K562 (cell line): ENCODE data around the gene HOGA1. TPM values are rescaled to one million over a fixed set of nuclear protein-coding genes. Genes with fewer than 3 reads are reported as not detected.
A peak's percentile ranks its signal among the peaks of the same experiment; 100 is the strongest.

Experiments
- ATAC-seq: fragments of 200-7000 bp; cut with Tn5 transposase; 3 replicates; pipeline ENCODE4 v1.9.1; 2020; ENCODE audit warnings: moderate library complexity
- BruUV-seq: library from RNA; stranded (reverse); fragments of 400-500 nt; replicated peaks from 2 replicates; lab custom pipeline; 2021; lab: Mats Ljungman, UMichigan
- CTCF ChIA-PET: fragments of 300-600 bp; formaldehyde crosslinking; extraction: SDS; loops from one replicate; lab custom pipeline; 2021; ENCODE audit warnings: low intra/inter-chr PET ratio; lab: Yijun Ruan, JAX
- POLR2A ChIA-PET: fragments of 300-600, 350-650 bp; sonication (Branson Sonifier 250); formaldehyde crosslinking; extraction: SDS; loops from one replicate; lab custom pipeline; 2021; ENCODE audit warnings: antibody characterized with exemption, inconsistent platforms; lab: Yijun Ruan, JAX
- DNase-seq, 4 experiments: peaks; one replicate each; pipeline versions ENCODE4 v3.0.0 to v3.0.0-alpha.2; 2011 to 2018; ENCODE audit warnings: low spot score in 3 of 4, mixed read lengths in 3 of 4; ENCODE audit errors: extremely low read depth in 1 of 4
- FAIRE-seq: peaks from 2 replicates; lab custom pipeline; 2011; peaks lifted over from hg19 to GRCh38; lab: Jason Lieb, UNC
- H2AFZ ChIP-seq: 2 replicates; pipeline ENCODE4 v1.6.0; 2011; ENCODE audit warnings: low read depth, low read length, control low read depth, inconsistent platforms
- H3K27ac ChIP-seq: fragments of 200-600 bp; 3 replicates; pipeline ENCODE4 v1.8.0; 2011; ENCODE audit warnings: low read depth, mild to moderate bottlenecking, control low read depth, inconsistent platforms, low read length, moderate library complexity, mixed read lengths; ENCODE audit errors: extremely low read depth
- H3K27me3 ChIP-seq, 2 experiments: fragments of 300-600 bp in 1 of 2; 2 replicates in 1 of 2; 3 replicates in 1 of 2; pipeline versions ENCODE4 v1.6.0 to v1.8.0; 2011; ENCODE audit warnings: inconsistent platforms in 2 of 2, low read length in 2 of 2, mild to moderate bottlenecking in 1 of 2, mixed read lengths in 1 of 2, moderate library complexity in 1 of 2; ENCODE audit not compliant: control insufficient read depth in 2 of 2, insufficient read depth in 2 of 2
- H3K36me3 ChIP-seq: fragments of 300-600 bp; 3 replicates; pipeline ENCODE4 v1.8.0; 2011; ENCODE audit warnings: mild to moderate bottlenecking, low read length, inconsistent platforms; ENCODE audit not compliant: control insufficient read depth, insufficient read depth
- H3K4me1 ChIP-seq, 2 experiments: fragments of 200-600 bp in 1 of 2; replicated peaks in 1 of 2; 2 replicates in 1 of 2; 3 replicates in 1 of 2; pipeline versions ENCODE4 v1.5.1 to v1.8.0; 2011; ENCODE audit warnings: inconsistent platforms in 2 of 2, low read length in 2 of 2, mild to moderate bottlenecking in 1 of 2, mixed read lengths in 1 of 2, moderate library complexity in 1 of 2; ENCODE audit not compliant: control insufficient read depth in 2 of 2, insufficient read depth in 2 of 2
- H3K4me2 ChIP-seq: 2 replicates; pipeline ENCODE4 v1.6.1; 2011; ENCODE audit warnings: low read length, control low read depth, inconsistent platforms, mixed read lengths; ENCODE audit not compliant: insufficient read depth
- H3K4me3 ChIP-seq: fragments of 200-600 bp; sonication (generic), shearing (Covaris generic); 2 replicates; pipeline ENCODE4 v1.5.1; 2016; ENCODE audit warnings: control low read depth, inconsistent platforms
- H3K79me2 ChIP-seq: fragments of 200-600 bp; 3 replicates; pipeline ENCODE4 v1.8.0; 2011; ENCODE audit warnings: low read length, inconsistent platforms; ENCODE audit not compliant: control insufficient read depth, insufficient read depth
- H3K9ac ChIP-seq, 2 experiments: 2 replicates each; pipeline versions ENCODE4 v1.6.0 to v1.6.1; 2011; ENCODE audit warnings: low read depth in 2 of 2, low read length in 2 of 2, control low read depth in 1 of 2, inconsistent platforms in 1 of 2, mild to moderate bottlenecking in 1 of 2, mixed read lengths in 1 of 2; ENCODE audit not compliant: insufficient read depth in 1 of 2
- H3K9me1 ChIP-seq: one replicate; pipeline ENCODE4 v1.6.0; 2011; ENCODE audit warnings: inconsistent platforms, mild to moderate bottlenecking, low read length, moderate library complexity; ENCODE audit not compliant: control insufficient read depth, insufficient read depth
- H3K9me3 ChIP-seq: replicated peaks from 2 replicates; pipeline ENCODE4 v1.5.1; 2011; ENCODE audit warnings: low read depth, low read length, inconsistent platforms; ENCODE audit not compliant: control insufficient read depth, insufficient read depth
- H4K20me1 ChIP-seq: replicated peaks from 2 replicates; pipeline ENCODE4 v1.6.1; 2011; ENCODE audit warnings: low read length, inconsistent platforms, mixed read lengths; ENCODE audit not compliant: control insufficient read depth, insufficient read depth
- ATF4 ChIP-seq: fragments of 450-650 bp; formaldehyde crosslinking; IDR thresholded peaks from 2 replicates; pipeline ENCODE4 v1.4.0; 2022; ENCODE audit warnings: mild to moderate bottlenecking, moderate library complexity
- CBFA2T3 ChIP-seq: fragments of 450-650 bp; IDR thresholded peaks from 2 replicates; pipeline ENCODE4 v1.6.1; 2017
- CCAR2 ChIP-seq: fragments of 200-400 bp; formaldehyde crosslinking; IDR thresholded peaks from 2 replicates; pipeline ENCODE4 v1.6.1; 2017; ENCODE audit warnings: mild to moderate bottlenecking, low read depth, low read length
- FOXP4 ChIP-seq: sonication (generic); formaldehyde crosslinking; IDR thresholded peaks from 2 replicates; pipeline ENCODE4 v1.8.0; 2022; ENCODE audit warnings: mild to moderate bottlenecking, missing genetic modification reagents, borderline replicate concordance
- HMGN3 ChIP-seq: IDR thresholded peaks from 2 replicates; pipeline ENCODE4 v1.6.1; 2011; ENCODE audit warnings: borderline replicate concordance, low read depth, mild to moderate bottlenecking, mixed read lengths, low read length; ENCODE audit not compliant: insufficient read length; ENCODE audit errors: extremely low read depth
- LEF1 ChIP-seq: fragments of 450-650 bp; IDR thresholded peaks from 2 replicates; pipeline ENCODE4 v1.6.1; 2016; ENCODE audit warnings: mild to moderate bottlenecking
- MNT ChIP-seq, 2 experiments: fragments of 450-650 bp; conservative IDR thresholded peaks; 2 replicates each; pipeline ENCODE4 v1.6.1; 2017; ENCODE audit warnings: mild to moderate bottlenecking in 2 of 2, moderate library complexity in 2 of 2
- RBM34 ChIP-seq: fragments of 200-400 bp; formaldehyde crosslinking; IDR thresholded peaks from 2 replicates; pipeline ENCODE4 v1.6.1; 2018; ENCODE audit warnings: low read length, borderline replicate concordance; ENCODE audit not compliant: insufficient read depth
- SIN3A ChIP-seq, 2 experiments: fragments of 150-350 bp in 1 of 2; IDR thresholded peaks; 2 replicates each; pipeline ENCODE4 v1.6.1; 2011 to 2016; ENCODE audit warnings: borderline replicate concordance in 2 of 2, low read depth in 2 of 2, low read length in 2 of 2, mild to moderate bottlenecking in 2 of 2, moderate library complexity in 2 of 2; ENCODE audit not compliant: control insufficient read depth in 1 of 2
- SIX5 ChIP-seq, 2 experiments: IDR thresholded peaks; 2 replicates each; pipeline ENCODE4 v1.6.1; 2011; ENCODE audit warnings: low read length in 2 of 2, borderline replicate concordance in 1 of 2, low read depth in 1 of 2, mild to moderate bottlenecking in 1 of 2, moderate library complexity in 1 of 2; ENCODE audit not compliant: insufficient read depth in 1 of 2
- TCF7L2 ChIP-seq: fragments of 150-350 bp; IDR thresholded peaks from 2 replicates; pipeline ENCODE4 v1.6.1; 2016; ENCODE audit warnings: low read depth, mild to moderate bottlenecking, low read length, moderate library complexity
- TFAM ChIP-seq: fragments of 250-450 bp; sonication (Bioruptor Pico); conservative IDR thresholded peaks from 2 replicates; pipeline ENCODE4 v1.5.0; 2021; ENCODE audit warnings: mild to moderate bottlenecking, moderate library complexity
- ZBTB2 ChIP-seq: fragments of 450-650 bp; IDR thresholded peaks from 2 replicates; pipeline ENCODE4 v1.6.1; 2016; ENCODE audit warnings: antibody characterized with exemption
- ZNF583 ChIP-seq: fragments of 250-450 bp; sonication (Bioruptor Pico); IDR thresholded peaks from 2 replicates; pipeline ENCODE4 v1.4.0; 2020
- ZZZ3 ChIP-seq: fragments of 450-650 bp; IDR thresholded peaks from 2 replicates; pipeline ENCODE4 v1.6.1; 2016; ENCODE audit warnings: antibody characterized with exemption, mild to moderate bottlenecking, moderate library complexity
- WGBS: fragments of 100-300 bp; shearing (Covaris generic); methylation state at CpG from one replicate; pipeline ENCODE4 v1.1.6; 2016; ENCODE audit warnings: low coverage, mixed read lengths; ENCODE audit not compliant: insufficient coverage; ENCODE audit errors: missing lambda C conversion rate; 5-methylcytosine and 5-hydroxymethylcytosine counted together
- in situ Hi-C: fragments of 300-500 bp; cut with MboI; formaldehyde crosslinking; loops from 4 replicates; pipeline ENCODE4 v1.15.0; 2018; ENCODE audit warnings: inconsistent platforms, mixed read lengths
- intact Hi-C: fragments of 100-400 bp; cut with micrococcal nuclease; formaldehyde crosslinking; loops from 2 replicates; pipeline ENCODE4 v1.14.2; 2022
- polyA plus RNA-seq, 8 experiments: library from polyadenylated mRNA; depleted of rRNA in 4 of 8; stranded (reverse) in 5 of 8; unstranded in 3 of 8; fragments of >200 nt; fragmentation: Nextera tagmentation in 2 of 8; fragmentation: Illumina TruSeq in 1 of 8; extraction: Ambion mirVana in 2 of 8; extraction: Trizol in 1 of 8; gene quantifications; 2 replicates each; pipeline versions ENCODE4 v1.2.1 to v1.2.3, GENCODE V29; 2011 to 2014; ENCODE audit warnings: inconsistent platforms in 1 of 8, missing spikeins in 1 of 8
- total RNA-seq, 7 experiments: library from RNA; depleted of rRNA in 6 of 7; stranded (reverse); fragments of >200 nt in 6 of 7; fragmentation: Illumina TruSeq in 2 of 7; extraction: Trizol in 2 of 7; gene quantifications; 2 replicates each; pipeline versions ENCODE4 v1.2.1 to v1.2.3, GENCODE V29; 2011 to 2021; ENCODE audit warnings: low replicate concordance in 1 of 7

The HOGA1 gene
- total and polyA plus RNA-seq, 9 of the 15 experiments (the other 6 are each of a cell fraction or from before 2014, with no cell fraction given), result not detected

GRCh38 chr10:97548828-97549455, 35.2 kb upstream of the HOGA1 start:
- DNase-seq (no peak), FAIRE-seq (no peak), ATAC-seq (no peak)
- H3K4me1 ChIP-seq, result peaks cover 0 to under 1% of the 10 kb centered on the region in 2 experiments; a peak in 2 of 5 replicates
- WGBS, result 41% methylated on average over 3 of the region's 13 CpGs
- intact Hi-C loops, result no loop called here
- ChIA-PET POLR2A (interaction anchor here (0.6 to 0.8 kb wide), 3 partner anchors 10 to 134 kb away, joined by 3 read pairs; no protein-coding TSS in a partner anchor), CTCF (no interaction called here)
- in situ Hi-C loops, result no loop called here
- H3K27ac ChIP-seq, result no peak overlapping the region
- no peaks in the 10 kb centered on the region for H3K79me2 ChIP-seq
- H3K9ac ChIP-seq, result peak overlapping the region in 1 of 2 experiments; percentile 52; a peak in 1 of 4 replicates
- H3K9me1 ChIP-seq, result no peaks in the 10 kb centered on the region
- no peaks in the 10 kb centered on the region for H3K27me3 ChIP-seq
- no peak overlapping the region for H3K4me3 ChIP-seq
- H3K4me2 ChIP-seq, result no peak overlapping the region
- no TSS peak for BruUV-seq
- H4K20me1 ChIP-seq, result no peaks in the 10 kb centered on the region
- no peaks in the 10 kb centered on the region for H3K36me3 ChIP-seq
- H3K9me3 ChIP-seq, result no peaks in the 10 kb centered on the region
- H2AFZ ChIP-seq, result no peak overlapping the region
- TF ChIP-seq ATF4 (no peak), CBFA2T3 (no peak), TCF7L2 (no peak), ZZZ3 (no peak), SIX5 (IDR thresholded peaks at IDR 0.05; ENCODE audit: borderline replicate concordance in 1 of 2, insufficient read depth in 1 of 2, low read depth in 1 of 2, low read length in 2 of 2) (no peak), HMGN3 (no peak), MNT (conservative IDR thresholded peaks at IDR 0.05) (no peak), ZNF583 (CRISPR knock-in tag) (no peak), FOXP4 (CRISPR knock-in tag) (no peak), CCAR2 (no peak), TFAM (CRISPR knock-in tag) (no peak), ZBTB2 (no peak), LEF1 (no peak), RBM34 (no peak), SIN3A (IDR thresholded peaks at IDR 0.05; ENCODE audit: borderline replicate concordance in 2 of 2, control insufficient read depth in 1 of 2, low read depth in 2 of 2, low read length in 2 of 2) (no peak)
